K562 (cell line): ENCODE data around the gene RIT1. TPM values are rescaled to one million over a fixed set of nuclear protein-coding genes. Genes with fewer than 3 reads are reported as not detected.

Experiments
- CREB3 ChIP-seq: fragments of 450-650 bp; conservative IDR thresholded peaks from 2 replicates; pipeline ENCODE4 v1.6.1; 2016; ENCODE audit warnings: missing genetic modification characterization, low read depth, mild to moderate bottlenecking, missing compliant biosample characterization, moderate library complexity
- CREB5 ChIP-seq: fragments of 250-450 bp; sonication (Bioruptor Pico); IDR thresholded peaks from 2 replicates; pipeline ENCODE4 v1.5.0; 2020; ENCODE audit warnings: mild to moderate bottlenecking
- E2F4 ChIP-seq: sonication (generic); formaldehyde crosslinking; IDR thresholded peaks from 2 replicates; pipeline ENCODE4 v1.8.0; 2022; ENCODE audit warnings: mild to moderate bottlenecking, low read depth, missing genetic modification reagents
- FOXJ3 ChIP-seq: sonication (generic); formaldehyde crosslinking; IDR thresholded peaks from 2 replicates; pipeline ENCODE4 v1.4.0; 2020; ENCODE audit warnings: mild to moderate bottlenecking, missing genetic modification reagents
- HNRNPUL1 ChIP-seq: fragments of 200-400 bp; formaldehyde crosslinking; IDR thresholded peaks from 2 replicates; pipeline ENCODE4 v1.6.1; 2017; ENCODE audit warnings: low read length
- KDM2B ChIP-seq: fragments of 250-450 bp; sonication (Bioruptor Pico); IDR thresholded peaks from 2 replicates; pipeline ENCODE4 v1.8.0; 2021; ENCODE audit warnings: mild to moderate bottlenecking, moderate library complexity
- MIER1 ChIP-seq: fragments of 450-650 bp; IDR thresholded peaks from 2 replicates; pipeline ENCODE4 v1.6.1; 2016; ENCODE audit warnings: antibody characterized with exemption, mild to moderate bottlenecking, low read depth
- RBM22 ChIP-seq: fragments of 200-400 bp; formaldehyde crosslinking; IDR thresholded peaks from 2 replicates; pipeline ENCODE4 v1.6.1; 2018; ENCODE audit warnings: low read length, low read depth; ENCODE audit not compliant: poor library complexity, severe bottlenecking
- RREB1 ChIP-seq: fragments of 250-450 bp; sonication (Bioruptor Pico); IDR thresholded peaks from 2 replicates; pipeline ENCODE4 v1.4.0; 2020
- STAT5A ChIP-seq: IDR thresholded peaks from 2 replicates; pipeline ENCODE4 v1.6.1; 2012; ENCODE audit warnings: low read length, inconsistent platforms, borderline replicate concordance
- ZHX1 ChIP-seq: fragments of 150-350 bp; conservative IDR thresholded peaks from 2 replicates; pipeline ENCODE4 v1.6.1; 2014; ENCODE audit warnings: low read length
- ZNF324 ChIP-seq: fragments of 250-450 bp; sonication (Bioruptor Pico); IDR thresholded peaks from 2 replicates; pipeline ENCODE4 v1.4.0; 2020; ENCODE audit warnings: mild to moderate bottlenecking
- ZNF583 ChIP-seq: fragments of 250-450 bp; sonication (Bioruptor Pico); IDR thresholded peaks from 2 replicates; pipeline ENCODE4 v1.4.0; 2020
- polyA plus RNA-seq, 8 experiments: library from polyadenylated mRNA; depleted of rRNA in 4 of 8; stranded (reverse) in 5 of 8; unstranded in 3 of 8; fragments of >200 nt; fragmentation: Nextera tagmentation in 2 of 8; fragmentation: Illumina TruSeq in 1 of 8; extraction: Ambion mirVana in 2 of 8; extraction: Trizol in 1 of 8; gene quantifications; 2 replicates each; pipeline versions ENCODE4 v1.2.1 to v1.2.3, GENCODE V29; 2011 to 2014; ENCODE audit warnings: inconsistent platforms in 1 of 8, missing spikeins in 1 of 8
- total RNA-seq, 7 experiments: library from RNA; depleted of rRNA in 6 of 7; stranded (reverse); fragments of >200 nt in 6 of 7; fragmentation: Illumina TruSeq in 2 of 7; extraction: Trizol in 2 of 7; gene quantifications; 2 replicates each; pipeline versions ENCODE4 v1.2.1 to v1.2.3, GENCODE V29; 2011 to 2021; ENCODE audit warnings: low replicate concordance in 1 of 7

Gene RIT1
- total and polyA plus RNA-seq, 9 of the 15 experiments (the other 6 are each of a cell fraction or from before 2014, with no cell fraction given) = 13.5 to 57.6 (median 22.9) TPM

- no peak for TF ChIP-seq RREB1 (CRISPR knock-in tag)
- TF ChIP-seq ZNF324 (CRISPR knock-in tag) = no peak
- TF ChIP-seq CREB3 (tag) = no peak
- TF ChIP-seq CREB5 (CRISPR knock-in tag) = no peak
- no peak for TF ChIP-seq ZNF583 (CRISPR knock-in tag)
- TF ChIP-seq HNRNPUL1 = no peak
- TF ChIP-seq STAT5A = no peak
- TF ChIP-seq E2F4 (CRISPR knock-in tag) = no peak
- TF ChIP-seq FOXJ3 = no peak
- no peak for TF ChIP-seq ZHX1
- no peak for TF ChIP-seq KDM2B (CRISPR knock-in tag)
- no peak for TF ChIP-seq MIER1
- peak; percentile 97 for TF ChIP-seq RBM22
These were observed 30.8 kb upstream of the RIT1 start (continued) for GRCh38 chr1:155941845-155942531.
